ENCODE results near the gene NMNAT1. TPM values are rescaled to one million over a fixed set of nuclear protein-coding genes. Genes with fewer than 3 reads are reported as not detected.
"Not testable (repeated sequence)": the region's sequence is repeated elsewhere in the genome, so short reads cannot be mapped to it uniquely, and the experiment has no call there.

The NMNAT1 gene
- total RNA-seq, 4 donors from 2014 or later = 4.7 to 13.7 (median 5.8) TPM

GRCh38 chr1:9912264-9912936, 30.9 kb upstream of the NMNAT1 start:
- H3K4me3 ChIP-seq = no peak overlapping the region
- peak overlapping the region; percentile 15 for H3K27ac ChIP-seq
- no peak for DNase-seq (ENCODE audit: low spot score in 2 of 2)
- H3K9me3 ChIP-seq = no peaks in the 10 kb centered on the region
- 71% methylated on average over 12 of the region's 12 CpGs for WGBS
- H3K4me1 ChIP-seq = peaks cover 39% of the 10 kb centered on the region
- no peak for TF ChIP-seq EP300 (IDR thresholded peaks at IDR 0.05)
- no peak for TF ChIP-seq POLR2AphosphoS5 (IDR thresholded peaks at IDR 0.05)
- H3K27me3 ChIP-seq = no peaks in the 10 kb centered on the region
- H3K36me3 ChIP-seq = no peaks in the 10 kb centered on the region

GRCh38 chr1:9914610-9914937, 28.7 kb upstream of the NMNAT1 start:
- DNase-seq (ENCODE audit: low spot score in 2 of 2) = no peak
- Histone ChIP-seq H3K27ac (no peak overlapping the region), H3K27me3 (no peaks in the 10 kb centered on the region), H3K9me3 (no peaks in the 10 kb centered on the region), H3K4me3 (no peak overlapping the region), H3K4me1 (peaks cover 19% of the 10 kb centered on the region), H3K36me3 (no peaks in the 10 kb centered on the region)
- 56% methylated on average over 2 of the region's 2 CpGs for WGBS
- TF ChIP-seq CTCF (IDR thresholded peaks at IDR 0.05) = peak in 1 of 2 donors; percentile 25
- no peak for TF ChIP-seq EP300 (IDR thresholded peaks at IDR 0.05)

DNA sequence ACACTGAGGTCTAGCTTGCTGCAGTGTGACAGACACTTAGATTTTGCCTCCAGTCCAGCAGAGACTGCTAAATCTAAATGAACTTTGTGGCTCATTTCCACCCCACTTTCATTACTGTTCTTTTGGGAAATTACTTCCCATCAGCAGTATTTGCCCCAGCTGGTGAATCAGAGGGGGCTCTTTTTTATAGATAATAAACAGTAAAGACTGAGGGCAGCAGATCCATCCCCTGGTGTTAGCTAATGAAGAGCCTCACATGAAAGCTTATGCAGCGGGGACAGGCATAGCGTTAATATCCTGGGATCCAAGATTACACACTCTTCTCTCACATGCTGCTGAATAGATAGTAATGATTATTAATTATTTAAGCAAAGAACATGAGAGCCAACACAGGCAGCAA, 26.8 kb upstream of the NMNAT1 start:
- Histone ChIP-seq H3K36me3 (no peaks in the 10 kb centered on the region), H3K27ac (no peak overlapping the region), H3K27me3 (no peaks in the 10 kb centered on the region), H3K4me3 (no peak overlapping the region), H3K4me1 (peaks cover 11% of the 10 kb centered on the region), H3K9me3 (no peaks in the 10 kb centered on the region)
- TF ChIP-seq POLR2A (IDR thresholded peaks at IDR 0.05) (no peak), CTCF (IDR thresholded peaks at IDR 0.05) (no peak), EP300 (IDR thresholded peaks at IDR 0.05) (no peak), POLR2AphosphoS5 (IDR thresholded peaks at IDR 0.05) (no peak)
- 89% methylated on average over 2 of the region's 2 CpGs for WGBS
- DNase-seq (ENCODE audit: low spot score in 2 of 2) = no peak

DNA sequence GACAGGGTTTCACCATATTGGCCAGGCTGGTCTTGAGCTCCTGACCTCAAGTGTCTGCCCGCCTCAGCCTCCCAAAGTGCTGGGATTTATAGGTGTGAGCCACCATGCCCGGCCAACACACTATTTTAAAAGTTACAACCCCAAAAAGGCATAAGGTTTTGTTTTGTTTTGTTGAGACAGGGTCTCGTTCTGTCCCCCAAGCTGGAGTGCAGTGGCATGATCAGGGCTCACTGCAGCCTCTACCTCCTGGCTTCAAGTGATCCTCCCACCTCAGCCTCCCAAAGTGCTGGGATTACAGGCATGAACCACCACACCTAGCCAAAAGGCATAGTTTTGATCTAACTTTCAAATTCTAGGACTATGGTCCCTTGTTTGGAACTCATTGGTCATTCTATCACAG, 25.8 kb upstream of the NMNAT1 start:
- not testable (repeated sequence) for H3K36me3 ChIP-seq; H3K4me3 ChIP-seq; H3K4me1 ChIP-seq; H3K27me3 ChIP-seq; H3K9me3 ChIP-seq; DNase-seq (ENCODE audit: low spot score in 2 of 2); H3K27ac ChIP-seq
- 97% methylated on average over 3 of the region's 3 CpGs for WGBS

GRCh38 chr1:9917901-9918300, 25.4 kb upstream of the NMNAT1 start:
- Histone ChIP-seq H3K36me3 (no peaks in the 10 kb centered on the region), H3K4me3 (no peak overlapping the region), H3K9me3 (no peaks in the 10 kb centered on the region), H3K27ac (no peak overlapping the region), H3K4me1 (no peaks in the 10 kb centered on the region), H3K27me3 (no peaks in the 10 kb centered on the region)
- WGBS = 91% methylated on average over 1 of the region's 1 CpG
- no peak for DNase-seq (ENCODE audit: low spot score in 2 of 2)
- no peak for TF ChIP-seq POLR2AphosphoS5 (IDR thresholded peaks at IDR 0.05)
- TF ChIP-seq CTCF (IDR thresholded peaks at IDR 0.05) = no peak
- TF ChIP-seq POLR2A (IDR thresholded peaks at IDR 0.05) = no peak
- TF ChIP-seq EP300 (IDR thresholded peaks at IDR 0.05) = no peak

DNA sequence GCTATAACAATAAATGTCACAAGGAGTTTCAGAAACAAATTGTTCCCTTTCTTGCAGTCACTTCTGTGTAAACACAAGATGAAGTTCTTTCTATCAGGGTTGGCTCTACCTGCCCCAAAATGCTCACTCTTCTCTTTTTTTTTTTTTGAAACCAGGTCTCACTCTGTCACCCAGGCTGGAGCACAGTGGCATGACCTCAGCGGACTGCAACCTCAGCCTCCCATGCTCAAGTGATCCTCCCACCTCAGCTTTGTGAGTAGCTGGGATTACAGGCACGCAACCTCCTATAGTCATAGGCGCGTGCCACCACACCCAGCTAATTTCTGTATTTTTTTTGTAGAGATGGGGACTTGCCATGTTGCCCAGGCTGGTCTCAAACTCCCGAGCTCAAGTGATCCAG, 22.7 kb upstream of the NMNAT1 start:
- no peak overlapping the region for H3K27ac ChIP-seq

DNA sequence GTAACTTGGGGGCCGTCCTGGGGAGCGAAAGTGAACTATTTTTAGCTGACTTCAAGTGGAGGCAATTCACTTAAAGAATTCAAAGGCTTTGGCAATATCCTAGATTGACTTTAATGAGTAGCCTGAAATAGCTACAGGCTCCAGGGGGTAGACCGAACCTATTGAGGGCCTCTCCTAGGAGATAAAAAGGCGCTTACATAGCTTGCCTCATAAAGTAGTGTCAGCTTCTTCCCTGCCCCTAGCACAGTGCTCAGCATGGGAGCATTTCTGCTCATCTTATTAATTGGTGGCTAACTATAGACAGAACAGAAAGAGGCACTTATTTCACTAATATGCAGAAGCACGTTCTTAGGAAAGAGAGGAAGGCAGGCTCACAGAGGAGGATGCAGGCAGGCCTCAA, 20.9 kb upstream of the NMNAT1 start:
- no peak for DNase-seq (ENCODE audit: low spot score in 2 of 2)
- WGBS = 72% methylated on average over 5 of the region's 5 CpGs

More for the DNA sequence above, 22.7 kb upstream of the NMNAT1 start:
- Histone ChIP-seq H3K4me3 (no peak overlapping the region), H3K4me1 (no peaks in the 10 kb centered on the region), H3K27me3 (no peaks in the 10 kb centered on the region), H3K9me3 (no peaks in the 10 kb centered on the region), H3K36me3 (no peaks in the 10 kb centered on the region)
- WGBS = 94% methylated on average over 5 of the region's 5 CpGs
- TF ChIP-seq POLR2A (IDR thresholded peaks at IDR 0.05) (no peak), POLR2AphosphoS5 (IDR thresholded peaks at IDR 0.05) (no peak), EP300 (IDR thresholded peaks at IDR 0.05) (no peak)
- no peak for DNase-seq (ENCODE audit: low spot score in 2 of 2)

More for the DNA sequence above, 20.9 kb upstream of the NMNAT1 start:
- TF ChIP-seq POLR2A (IDR thresholded peaks at IDR 0.05) (no peak), EP300 (IDR thresholded peaks at IDR 0.05) (no peak), CTCF (IDR thresholded peaks at IDR 0.05) (no peak), POLR2AphosphoS5 (IDR thresholded peaks at IDR 0.05) (no peak)
- Histone ChIP-seq H3K4me3 (no peak overlapping the region), H3K27me3 (no peaks in the 10 kb centered on the region), H3K27ac (no peak overlapping the region), H3K36me3 (no peaks in the 10 kb centered on the region), H3K9me3 (no peaks in the 10 kb centered on the region), H3K4me1 (no peaks in the 10 kb centered on the region)

Measured in suprapubic skin (tissue), 4 donors.